Heart right ventricle (tissue), 16 donors: ENCODE data around the gene CPAMD8. TPM values are rescaled to one million over a fixed set of nuclear protein-coding genes. Genes with fewer than 3 reads are reported as not detected.
"Not testable (repeated sequence)": the region's sequence is repeated elsewhere in the genome, so short reads cannot be mapped to it uniquely, and the experiment has no call there.

Experiments used
- ATAC-seq, 8 donors: fragments of 200-7000 bp; cut with Tn5 transposase; one replicate each; pipeline ENCODE4 v1.9.1; 2020; ENCODE audit warnings: mild to moderate bottlenecking in 8 of 8, moderate library complexity in 8 of 8, moderate number of reproducible peaks in 1 of 8
- DNase-seq, 2 donors: peaks; one replicate each; pipeline ENCODE4 v3.0.0-alpha.2; 2020
- H3K27ac ChIP-seq, 10 donors: fragments of 200-600 bp; sonication (generic) in 2 of 10; one replicate each; pipeline versions ENCODE4 v1.5.0 to v1.8.0; 2020 to 2022; ENCODE audit warnings: mild to moderate bottlenecking in 3 of 10
- H3K27me3 ChIP-seq, 7 donors: fragments of 200-600 bp; one replicate each; pipeline ENCODE4 v1.8.0; 2021 to 2022; ENCODE audit warnings: mild to moderate bottlenecking in 2 of 7
- H3K36me3 ChIP-seq, 9 donors: fragments of 200-600 bp; sonication (generic) in 1 of 9; one replicate each; pipeline versions ENCODE4 v1.5.0 to v1.8.0; 2020 to 2022; ENCODE audit warnings: mild to moderate bottlenecking in 2 of 9
- H3K4me1 ChIP-seq, 9 donors: fragments of 200-600 bp; sonication (generic) in 1 of 9; one replicate each; pipeline versions ENCODE4 v1.5.0 to v1.8.0; 2020 to 2022; ENCODE audit warnings: mild to moderate bottlenecking in 4 of 9
- H3K4me3 ChIP-seq, 10 donors: fragments of 200-600 bp; sonication (generic) in 2 of 10; one replicate each; pipeline versions ENCODE4 v1.5.0 to v1.8.0; 2020 to 2022; ENCODE audit warnings: mild to moderate bottlenecking in 7 of 10, moderate library complexity in 2 of 10
- H3K9me3 ChIP-seq, 11 donors: fragments of 200-600 bp in 10 of 11; sonication (generic) in 2 of 11; one replicate each; pipeline versions ENCODE4 v1.5.0 to v1.8.0; 2013 to 2022; ENCODE audit warnings: mild to moderate bottlenecking in 2 of 11, control low read depth in 1 of 11, moderate library complexity in 1 of 11
- CTCF ChIP-seq, 9 donors: fragments of 200-600 bp; sonication (generic) in 2 of 9; IDR thresholded peaks; one replicate each; pipeline versions ENCODE4 v1.5.0 to v1.8.0; 2021 to 2022; ENCODE audit warnings: antibody characterized with exemption in 9 of 9, mild to moderate bottlenecking in 5 of 9, moderate library complexity in 1 of 9
- WGBS, 2 donors: extraction: QIAGEN DNeasy Blood & Tissue Kit; methylation state at CpG; one replicate each; pipeline ENCODE4 v1.1.7; 2013; ENCODE audit warnings: inconsistent platforms in 1 of 2; 5-methylcytosine and 5-hydroxymethylcytosine counted together
- intact Hi-C, 10 donors: fragments of 100-400 bp; cut with DNase I; formaldehyde crosslinking; loops; one replicate each; pipeline versions ENCODE4 v1.11.1 to v1.14.2; 2022
- polyA plus RNA-seq, 2 donors: library from polyadenylated mRNA; stranded (reverse); fragments of 200-250 nt; gene quantifications; one replicate each; pipeline ENCODE4 v1.2.3, GENCODE V29; 2013
- total RNA-seq, 10 donors: library from RNA; stranded (reverse); fragmentation: NEBNext Ultra II Directional in 3 of 10; extraction: Animal tissue kit (Norgen Biotek cat#: 25700) in 3 of 10; gene quantifications; one replicate each; pipeline versions ENCODE4 v1.2.1 to v1.2.4, GENCODE V29; 2021 to 2023
- donor health status: Arrhythmogenic right ventricular cardiomyopathy.
- donor health status: ischemic (EF 13 %, LVEDD 7.1; RV severe dilation, severe dysfunction).
- donor health status: healthy with polysubstance abuse.
- donor health status: DM: no; HTN: yes; CAD: no.
- donor health status: DM: no; HTN: no; CAD: no.
- donor health status: ischemic (EF 25% LVEDD 6.9; RV normal size, moderate dysfunction).
- donor health status: ischemic (EF 25% LVEDD 5.7; RV mildly dilated, moderate dysfunction).
- donor health status: healthy.
- donor health status: DM: yes; HTN: yes; CAD: no.
- donor health status: Ischemic cardiomyopathy.
- donor health status: ischemic (EF 35%, LVEDD 5.7; RV mildly dilated, moderate dysfunction).
- donor health status: nonischemic (EF 11% LVEDD 7.7; RV severe dilation, severe dysfunction).
- donor health status: DM: yes; HTN: yes; CAD: no.
- donor health status: PGD.
- donor health status: ischemic (EF 29% LVEDD 5.4; RV normal size, mild dysfunction).
- donor health status: nonischemic (EF 23%, LVEDD 6.1; RV moderate dilation, normal function).

The CPAMD8 gene
- total and polyA plus RNA-seq, 12 donors: 4.8 to 77.9 (median 10.9) TPM

DNA sequence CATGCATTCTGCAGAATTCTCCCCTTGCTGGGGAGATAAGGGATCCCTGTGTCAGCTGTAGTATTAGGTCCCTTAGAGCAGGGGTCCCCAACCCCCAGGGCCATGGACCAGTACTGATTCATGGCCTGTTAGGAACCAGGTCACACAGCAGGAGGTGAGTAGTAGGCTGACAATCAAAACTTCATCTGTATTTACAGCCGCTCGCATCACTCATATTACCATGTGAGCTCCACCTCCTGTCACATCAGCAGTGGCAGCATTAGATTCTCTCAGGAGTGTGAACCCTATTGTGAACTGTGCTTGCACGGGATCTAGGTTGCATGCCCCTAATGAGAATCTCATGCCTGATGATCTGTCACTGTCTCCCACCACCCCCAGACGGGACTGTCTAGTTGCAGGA, 37.9 kb downstream of the CPAMD8 start:
- WGBS, 2 donors: 70 to 95% methylated on average over 4 of the region's 4 CpGs
- peaks cover 0 to 23% (median under 1%) of the 10 kb centered on the region in 11 donors for H3K9me3 ChIP-seq
- TF ChIP-seq CTCF (IDR thresholded peaks at IDR 0.05): no peak
- DNase-seq (no peak), ATAC-seq (no peak)
- intact Hi-C loops: no loop called here
- H3K4me1 ChIP-seq: peaks cover 0 to 10% (median 0%) of the 10 kb centered on the region in 9 donors
- H3K4me3 ChIP-seq: no peak overlapping the region
- peaks cover 0 to 7% (median 0%) of the 10 kb centered on the region in 9 donors for H3K36me3 ChIP-seq
- H3K27me3 ChIP-seq: no peaks in the 10 kb centered on the region
- H3K27ac ChIP-seq: no peak overlapping the region

DNA sequence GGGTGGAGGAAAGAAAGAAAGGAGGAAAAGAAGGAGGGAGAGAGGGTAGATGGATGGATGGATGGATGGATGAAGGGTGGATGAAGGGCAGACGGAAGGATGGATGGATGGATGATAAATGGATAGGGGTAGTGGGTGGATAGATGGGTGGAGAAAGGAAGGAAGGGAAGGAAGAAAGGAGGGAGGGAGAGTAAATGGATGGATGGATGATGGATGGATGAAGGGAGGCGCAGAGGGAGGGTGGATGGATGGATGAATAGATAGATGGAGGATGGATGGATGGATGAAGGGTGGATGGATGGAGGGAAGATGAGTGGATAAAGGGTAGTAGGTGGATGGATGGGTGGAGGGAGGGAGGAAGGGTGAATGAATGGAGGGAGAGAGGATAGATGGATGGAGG, 41.2 kb downstream of the CPAMD8 start:
- H3K4me3 ChIP-seq: no peak overlapping the region
- intact Hi-C loops: no loop called here
- H3K36me3 ChIP-seq: no peaks in the 10 kb centered on the region
- no peak for TF ChIP-seq CTCF (IDR thresholded peaks at IDR 0.05)
- H3K27me3 ChIP-seq: no peaks in the 10 kb centered on the region
- no peak overlapping the region for H3K27ac ChIP-seq
- WGBS, 2 donors: 92 to 98% methylated on average over 2 of the region's 2 CpGs
- ATAC-seq (no peak), DNase-seq (no peak)
- H3K9me3 ChIP-seq: peaks cover 0 to 20% (median 0%) of the 10 kb centered on the region in 11 donors
- peaks cover 0 to 10% (median 0%) of the 10 kb centered on the region in 9 donors for H3K4me1 ChIP-seq

GRCh38 chr19:16982586-16982985, 44.0 kb downstream of the CPAMD8 start:
- peaks cover 0 to 20% (median 0%) of the 10 kb centered on the region in 11 donors for H3K9me3 ChIP-seq
- intact Hi-C loops, DNase-seq, H3K36me3 ChIP-seq, H3K27ac ChIP-seq, H3K27me3 ChIP-seq, ATAC-seq, H3K4me3 ChIP-seq, H3K4me1 ChIP-seq: not testable (repeated sequence)
- WGBS, 2 donors: 82 to 93% methylated on average over 2 of the region's 2 CpGs

- intact Hi-C loops: no loop called here
- no peak for TF ChIP-seq CTCF (IDR thresholded peaks at IDR 0.05)
- ATAC-seq (no peak), DNase-seq (no peak)
- WGBS, 2 donors: 99 to 100% methylated on average over 1 of the region's 1 CpG
- Histone ChIP-seq H3K9me3 (peaks cover 0 to 9% (median 0%) of the 10 kb centered on the region in 11 donors), H3K4me1 (no peaks in the 10 kb centered on the region), H3K27me3 (no peaks in the 10 kb centered on the region), H3K4me3 (no peak overlapping the region), H3K27ac (no peak overlapping the region), H3K36me3 (peaks cover 0 to 5% (median 0%) of the 10 kb centered on the region in 9 donors)
Observed at GRCh38 chr19:16978839-16979802, 47.5 kb downstream of the CPAMD8 start.

DNA sequence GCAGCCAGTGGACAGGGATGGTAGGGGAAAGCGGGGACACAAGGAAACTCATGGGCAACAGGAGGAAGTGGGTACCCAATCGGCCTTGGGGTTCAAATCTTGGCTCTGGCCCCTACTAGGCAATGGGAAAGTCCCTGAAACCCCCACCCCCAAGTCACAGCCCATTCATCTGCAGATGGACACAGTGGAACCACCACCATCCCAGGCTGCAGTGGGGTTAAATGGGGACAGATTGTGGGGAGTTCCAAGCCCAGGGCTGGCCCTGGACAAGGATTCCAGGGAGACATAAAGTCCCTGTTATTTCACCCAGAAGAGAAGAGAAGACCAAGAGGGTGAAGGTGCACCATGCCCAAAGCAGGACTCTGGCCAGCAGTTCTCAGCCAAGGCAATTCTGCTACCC, 48.5 kb downstream of the CPAMD8 start:
- no peaks in the 10 kb centered on the region for H3K27me3 ChIP-seq
- intact Hi-C loops: no loop called here
- peaks cover 0 to 5% (median 0%) of the 10 kb centered on the region in 9 donors for H3K36me3 ChIP-seq
- H3K27ac ChIP-seq: no peak overlapping the region
- no peaks in the 10 kb centered on the region for H3K4me1 ChIP-seq
- no peak overlapping the region for H3K4me3 ChIP-seq
- WGBS, 2 donors: 88 to 91% methylated on average over 2 of the region's 2 CpGs
- ATAC-seq: no peak
- TF ChIP-seq CTCF (IDR thresholded peaks at IDR 0.05): no peak
- no peaks in the 10 kb centered on the region for H3K9me3 ChIP-seq
- no peak for DNase-seq
